Dendritic cell treated with granulocyte-macrophage colony-stimulating factor and Interleukin-4, amounts not matched to agents 40 ng/mL and 50 ng/mL, for 4 days (primary cell): Measurements from ENCODE around the gene SCN4A.

Experiments used
- H3K27ac Mint-ChIP-seq: one replicate; pipeline ENCODE4 v1.8.0; 2022; ENCODE audit warnings: mild to moderate bottlenecking, mixed read lengths
- H3K27me3 Mint-ChIP-seq: one replicate; pipeline ENCODE4 v1.8.0; 2022; ENCODE audit warnings: mild to moderate bottlenecking, mixed read lengths
- H3K36me3 Mint-ChIP-seq: one replicate; pipeline ENCODE4 v1.8.0; 2022; ENCODE audit warnings: low read depth, mixed read lengths
- H3K4me1 Mint-ChIP-seq: one replicate; pipeline ENCODE4 v1.8.0; 2022; ENCODE audit warnings: low read depth, mixed read lengths
- H3K4me3 Mint-ChIP-seq: one replicate; pipeline ENCODE4 v1.8.0; 2022; ENCODE audit warnings: mild to moderate bottlenecking, moderate library complexity, mixed read lengths
- H3K9me3 Mint-ChIP-seq: one replicate; pipeline ENCODE4 v1.8.0; 2022; ENCODE audit warnings: mixed read lengths
- intact Hi-C: fragments of 100-400 bp; cut with micrococcal nuclease; formaldehyde crosslinking; loops from one replicate; pipeline ENCODE4 v1.15.0; 2022

Gene SCN4A

GRCh38 chr17:63947711-63948330 is 24.9 kb downstream of the SCN4A start:
- Mint-ChIP-seq H3K9me3 (no peaks in the 10 kb centered on the region), H3K4me3 (no peak overlapping the region), H3K4me1 (peaks cover 11% of the 10 kb centered on the region), H3K36me3 (no peaks in the 10 kb centered on the region), H3K27ac (no peak overlapping the region), H3K27me3 (peaks cover 12% of the 10 kb centered on the region)
- intact Hi-C loops: loop anchor here (2.0 kb wide), 1 partner anchor 37 kb away; the partner anchor contains the start of gene CSHL1

DNA sequence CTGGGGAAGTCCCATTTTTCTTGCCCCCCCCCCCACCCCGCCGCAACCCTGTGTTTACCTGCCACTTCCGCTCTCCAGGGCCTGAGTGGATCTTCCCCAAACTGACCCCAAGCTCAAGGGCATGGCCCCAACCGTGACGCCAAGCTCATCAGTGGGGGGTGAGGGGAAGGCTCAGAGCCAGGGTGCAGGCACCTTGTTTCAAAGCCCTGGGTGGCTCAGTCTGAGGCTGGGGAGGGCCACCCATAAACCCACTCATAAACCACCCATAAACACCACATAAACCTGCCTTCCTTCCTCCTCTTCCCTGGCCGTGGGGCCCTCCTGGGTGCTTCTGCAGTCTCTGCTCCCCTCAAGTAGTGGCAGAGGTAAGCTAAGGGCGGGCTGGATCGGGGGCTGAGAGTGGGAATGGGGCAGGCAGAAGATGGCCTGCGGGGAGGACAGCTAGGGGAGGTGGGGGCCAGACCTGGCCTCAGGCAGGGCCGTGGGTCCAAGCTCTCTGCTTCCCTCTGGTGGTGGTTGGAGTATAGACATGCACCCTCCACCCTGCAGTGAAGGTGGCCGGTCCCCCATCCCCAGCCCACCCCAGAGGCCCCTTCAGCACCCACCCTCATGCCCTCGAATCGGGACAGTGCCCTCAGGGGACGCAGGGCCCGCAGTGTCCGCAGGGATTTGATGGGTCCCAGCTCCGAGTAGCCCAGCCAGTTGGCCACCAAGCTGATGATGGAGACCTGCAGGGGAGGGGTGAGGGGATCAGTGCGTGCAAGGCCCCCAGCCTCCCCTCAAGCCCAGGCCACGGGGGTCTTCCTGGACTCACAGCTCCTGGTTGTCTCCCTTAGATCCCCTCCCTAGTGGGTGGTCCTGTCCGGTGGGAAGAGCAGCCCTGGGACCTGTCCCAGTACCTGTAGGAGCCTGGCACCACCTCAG is 26.0 kb downstream of the SCN4A start:
- intact Hi-C loops: loop anchor here (1.0 to 2.0 kb wide), 2 partner anchors 27 to 36 kb away; partner anchors contain the start of gene CSHL1
- H3K27me3 Mint-ChIP-seq: peaks cover 12% of the 10 kb centered on the region
- no peaks in the 10 kb centered on the region for H3K9me3 Mint-ChIP-seq
- H3K36me3 Mint-ChIP-seq: no peaks in the 10 kb centered on the region
- peaks cover 11% of the 10 kb centered on the region for H3K4me1 Mint-ChIP-seq
- peak overlapping the region; percentile 25 for H3K4me3 Mint-ChIP-seq
- H3K27ac Mint-ChIP-seq: no peak overlapping the region

- no peak overlapping the region for H3K4me3 Mint-ChIP-seq
- H3K27me3 Mint-ChIP-seq: peaks cover 15% of the 10 kb centered on the region
- peaks cover 11% of the 10 kb centered on the region for H3K4me1 Mint-ChIP-seq
- H3K27ac Mint-ChIP-seq: no peak overlapping the region
- no peaks in the 10 kb centered on the region for H3K36me3 Mint-ChIP-seq
- H3K9me3 Mint-ChIP-seq: no peaks in the 10 kb centered on the region
- intact Hi-C loops: loop anchor here (1.0 to 2.0 kb wide), 2 partner anchors 27 to 35 kb away; partner anchors contain the start of gene CSHL1
Observed at GRCh38 chr17:63945784-63946439, 26.8 kb downstream of the SCN4A start.

DNA sequence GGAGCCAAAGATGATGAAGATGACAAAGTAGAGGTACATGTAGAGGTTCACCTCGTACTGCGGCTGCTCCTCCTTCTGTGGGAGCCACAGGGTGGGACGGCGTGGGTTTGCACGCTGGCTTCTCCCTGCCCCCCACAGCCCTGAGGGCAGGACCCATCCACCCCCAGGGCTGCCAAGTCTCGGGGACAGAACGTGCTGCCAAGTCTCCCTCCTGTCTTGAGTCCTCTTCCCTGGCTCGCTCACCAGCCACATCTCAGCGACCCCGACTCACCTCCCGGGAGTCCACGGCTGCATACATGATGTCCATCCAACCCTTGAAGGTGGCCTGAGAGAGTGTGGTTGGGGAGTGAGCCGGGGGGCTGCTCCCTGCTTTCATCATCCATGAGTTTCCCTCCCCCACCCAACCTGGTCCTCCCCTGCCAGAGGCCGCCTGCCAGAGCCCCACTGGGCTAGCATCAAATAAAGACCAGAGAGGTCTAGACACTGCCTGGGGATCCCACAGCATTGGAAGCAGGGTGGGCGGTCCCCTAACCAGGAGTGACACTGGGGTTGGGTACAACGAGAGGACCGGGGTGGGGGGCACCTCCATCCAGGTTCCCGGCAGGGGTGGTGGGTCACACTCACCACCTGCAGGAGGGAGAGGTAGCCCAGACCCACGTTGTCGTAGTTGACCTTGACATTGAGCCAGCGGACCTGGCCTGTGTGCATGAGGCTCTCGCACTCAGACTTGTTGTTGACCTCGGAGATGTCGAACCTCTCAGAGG is 27.8 kb downstream of the SCN4A start:
- H3K27me3 Mint-ChIP-seq: peaks cover 15% of the 10 kb centered on the region
- no peaks in the 10 kb centered on the region for H3K36me3 Mint-ChIP-seq
- no peaks in the 10 kb centered on the region for H3K9me3 Mint-ChIP-seq
- H3K4me1 Mint-ChIP-seq: peaks cover 15% of the 10 kb centered on the region
- no peak overlapping the region for H3K4me3 Mint-ChIP-seq
- H3K27ac Mint-ChIP-seq: no peak overlapping the region
- intact Hi-C loops: no loop called here

- H3K27ac Mint-ChIP-seq: no peak overlapping the region
- intact Hi-C loops: no loop called here
- H3K4me1 Mint-ChIP-seq: peaks cover 27% of the 10 kb centered on the region
- no peaks in the 10 kb centered on the region for H3K36me3 Mint-ChIP-seq
- no peaks in the 10 kb centered on the region for H3K9me3 Mint-ChIP-seq
- peaks cover 15% of the 10 kb centered on the region for H3K27me3 Mint-ChIP-seq
- H3K4me3 Mint-ChIP-seq: no peak overlapping the region
Observed at GRCh38 chr17:63943745-63944144, 29.0 kb downstream of the SCN4A start.

- H3K27ac Mint-ChIP-seq: no peak overlapping the region
- H3K4me3 Mint-ChIP-seq: no peak overlapping the region
- peaks cover 31% of the 10 kb centered on the region for H3K4me1 Mint-ChIP-seq
Observed at GRCh38 chr17:63942309-63942985, 30.3 kb downstream of the SCN4A start.

GRCh38 chr17:63941751-63942150 is 31.0 kb downstream of the SCN4A start:
- Mint-ChIP-seq H3K27me3 (peaks cover 15% of the 10 kb centered on the region), H3K27ac (no peak overlapping the region), H3K9me3 (no peaks in the 10 kb centered on the region), H3K4me3 (no peak overlapping the region), H3K4me1 (peaks cover 30% of the 10 kb centered on the region), H3K36me3 (no peaks in the 10 kb centered on the region)
- intact Hi-C loops: no loop called here

More at GRCh38 chr17:63942309-63942985, 30.3 kb downstream of the SCN4A start:
- intact Hi-C loops: no loop called here
- Mint-ChIP-seq H3K9me3 (no peaks in the 10 kb centered on the region), H3K27me3 (peaks cover 15% of the 10 kb centered on the region), H3K36me3 (no peaks in the 10 kb centered on the region)

DNA sequence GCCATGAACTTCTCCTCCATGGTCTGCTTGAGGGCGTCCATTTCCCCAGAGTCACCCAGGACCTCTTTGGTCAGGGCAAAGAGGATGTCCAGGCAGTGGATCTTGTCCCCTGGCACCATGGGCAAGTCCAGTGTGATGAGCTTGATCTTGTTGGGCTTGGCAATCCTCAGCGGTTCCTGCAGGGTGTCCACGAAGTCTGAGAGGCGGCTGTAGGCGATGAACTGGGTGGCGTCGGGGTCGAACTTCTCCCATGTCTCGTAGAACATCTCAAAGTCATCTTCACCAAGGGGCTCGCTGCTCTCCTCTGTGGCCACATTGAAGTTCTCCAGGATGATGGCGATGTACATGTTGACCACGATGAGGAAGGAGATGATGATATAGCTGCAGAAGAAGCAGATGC is 31.6 kb downstream of the SCN4A start:
- Mint-ChIP-seq H3K27me3 (peaks cover 12% of the 10 kb centered on the region), H3K36me3 (no peaks in the 10 kb centered on the region), H3K9me3 (no peaks in the 10 kb centered on the region), H3K4me3 (no peak overlapping the region), H3K4me1 (peaks cover 24% of the 10 kb centered on the region), H3K27ac (no peak overlapping the region)
- intact Hi-C loops: no loop called here

- H3K27ac Mint-ChIP-seq: no peak overlapping the region
- H3K9me3 Mint-ChIP-seq: no peaks in the 10 kb centered on the region
- intact Hi-C loops: no loop called here
- no peaks in the 10 kb centered on the region for H3K36me3 Mint-ChIP-seq
- peaks cover 14% of the 10 kb centered on the region for H3K27me3 Mint-ChIP-seq
- no peak overlapping the region for H3K4me3 Mint-ChIP-seq
- H3K4me1 Mint-ChIP-seq: peaks cover 20% of the 10 kb centered on the region
Observed at GRCh38 chr17:63940584-63940983, 32.1 kb downstream of the SCN4A start.

DNA sequence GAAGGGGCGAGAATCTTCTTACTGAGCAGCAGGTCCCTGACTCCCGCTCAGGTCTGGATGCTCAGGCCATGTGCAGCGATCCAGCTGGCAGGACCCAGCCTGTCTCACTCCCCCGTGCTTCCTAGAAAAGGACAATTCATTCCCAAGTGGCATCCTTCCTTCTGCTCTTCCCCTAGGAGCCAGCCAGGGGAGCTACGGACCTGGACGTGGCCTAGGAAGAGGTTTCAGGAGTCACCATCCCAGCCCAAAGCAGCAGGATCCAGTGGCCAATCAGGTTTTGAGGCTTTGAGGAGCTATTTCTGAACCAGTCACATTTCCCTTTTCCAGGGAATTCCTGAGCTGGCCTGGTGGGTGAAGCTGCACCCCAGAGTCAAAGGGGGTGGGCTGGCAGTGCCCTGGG is 32.8 kb downstream of the SCN4A start:
- Mint-ChIP-seq H3K4me1 (peaks cover 22% of the 10 kb centered on the region), H3K36me3 (no peaks in the 10 kb centered on the region), H3K27ac (no peak overlapping the region), H3K27me3 (peaks cover 10% of the 10 kb centered on the region), H3K4me3 (no peak overlapping the region), H3K9me3 (no peaks in the 10 kb centered on the region)
- intact Hi-C loops: no loop called here

- Mint-ChIP-seq H3K36me3 (no peaks in the 10 kb centered on the region), H3K9me3 (no peaks in the 10 kb centered on the region), H3K4me1 (peaks cover 27% of the 10 kb centered on the region), H3K4me3 (no peak overlapping the region), H3K27me3 (peaks cover 8% of the 10 kb centered on the region), H3K27ac (no peak overlapping the region)
- intact Hi-C loops: no loop called here
Observed at GRCh38 chr17:63939401-63939800, 33.3 kb downstream of the SCN4A start.

DNA sequence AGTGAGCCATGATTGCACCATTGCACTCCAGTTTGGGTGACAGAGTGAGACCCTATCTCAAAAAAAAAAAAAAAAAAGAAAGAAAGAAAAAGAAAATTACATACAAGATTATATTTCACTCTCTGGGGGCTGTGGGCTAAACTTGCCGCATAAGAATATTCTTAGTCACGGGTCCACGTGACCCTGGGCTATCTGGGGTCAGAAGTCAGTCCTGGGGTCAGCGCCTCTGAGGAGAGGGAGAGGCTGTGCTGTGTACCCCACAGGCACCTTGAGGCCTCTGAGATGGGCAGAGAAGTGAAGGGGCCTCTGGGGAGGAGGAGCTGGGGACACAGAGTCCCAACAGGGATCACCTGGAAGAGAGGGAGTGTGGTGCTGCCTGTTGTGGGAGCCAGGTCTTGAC is 34.8 kb downstream of the SCN4A start:
- intact Hi-C loops: no loop called here
- no peaks in the 10 kb centered on the region for H3K36me3 Mint-ChIP-seq
- H3K4me1 Mint-ChIP-seq: peaks cover 28% of the 10 kb centered on the region
- H3K27ac Mint-ChIP-seq: no peak overlapping the region
- no peak overlapping the region for H3K4me3 Mint-ChIP-seq
- peaks cover 13% of the 10 kb centered on the region for H3K27me3 Mint-ChIP-seq
- H3K9me3 Mint-ChIP-seq: no peaks in the 10 kb centered on the region

- H3K27me3 Mint-ChIP-seq: peaks cover 10% of the 10 kb centered on the region
- intact Hi-C loops: no loop called here
- H3K27ac Mint-ChIP-seq: no peak overlapping the region
- no peaks in the 10 kb centered on the region for H3K36me3 Mint-ChIP-seq
- peaks cover 34% of the 10 kb centered on the region for H3K4me1 Mint-ChIP-seq
- no peak overlapping the region for H3K4me3 Mint-ChIP-seq
- H3K9me3 Mint-ChIP-seq: no peaks in the 10 kb centered on the region
Observed at GRCh38 chr17:63937319-63937718, 35.4 kb downstream of the SCN4A start.
